ENCODE results near the gene TFR2.

DNA sequence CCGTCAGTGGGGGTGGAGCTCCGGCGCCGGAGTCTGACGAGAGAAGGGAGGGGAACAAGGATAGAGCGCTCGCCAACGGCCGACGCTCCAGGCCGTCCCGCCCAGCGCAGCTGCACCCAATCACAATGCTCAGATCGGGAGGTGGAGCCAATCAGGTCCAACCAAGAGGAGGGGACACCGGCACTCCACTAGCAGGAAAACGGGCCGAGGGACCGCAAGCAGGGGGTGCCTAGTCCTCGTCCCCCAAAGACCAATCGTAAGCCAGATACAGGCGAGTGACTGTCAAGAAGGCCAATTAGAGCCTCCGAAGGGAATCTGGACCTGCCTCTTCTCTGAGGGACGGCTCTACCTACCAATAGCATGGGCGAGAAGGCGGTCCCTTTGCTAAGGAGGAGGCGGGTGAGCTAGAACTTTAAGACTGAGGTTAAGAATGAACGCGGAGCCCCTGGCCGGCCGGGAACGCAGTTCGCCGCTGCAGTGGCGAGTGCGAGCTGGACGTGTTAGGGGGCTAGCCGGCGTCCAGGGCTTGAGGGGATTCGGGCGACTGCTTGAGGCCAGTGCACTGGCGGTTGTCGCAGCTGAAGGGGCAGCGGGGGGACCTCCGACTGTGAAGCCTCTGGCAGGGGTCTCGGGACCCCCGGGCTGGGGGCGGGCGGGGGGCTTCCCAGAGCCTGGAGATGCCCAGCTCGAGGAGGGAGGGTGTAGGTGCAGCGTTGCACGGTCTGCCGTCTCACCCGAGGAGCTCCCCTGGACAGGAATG, 54.9 kb downstream of the TFR2 start, which contains the start of gene FBXO24:
- TF ChIP-seq, protein P1, sequence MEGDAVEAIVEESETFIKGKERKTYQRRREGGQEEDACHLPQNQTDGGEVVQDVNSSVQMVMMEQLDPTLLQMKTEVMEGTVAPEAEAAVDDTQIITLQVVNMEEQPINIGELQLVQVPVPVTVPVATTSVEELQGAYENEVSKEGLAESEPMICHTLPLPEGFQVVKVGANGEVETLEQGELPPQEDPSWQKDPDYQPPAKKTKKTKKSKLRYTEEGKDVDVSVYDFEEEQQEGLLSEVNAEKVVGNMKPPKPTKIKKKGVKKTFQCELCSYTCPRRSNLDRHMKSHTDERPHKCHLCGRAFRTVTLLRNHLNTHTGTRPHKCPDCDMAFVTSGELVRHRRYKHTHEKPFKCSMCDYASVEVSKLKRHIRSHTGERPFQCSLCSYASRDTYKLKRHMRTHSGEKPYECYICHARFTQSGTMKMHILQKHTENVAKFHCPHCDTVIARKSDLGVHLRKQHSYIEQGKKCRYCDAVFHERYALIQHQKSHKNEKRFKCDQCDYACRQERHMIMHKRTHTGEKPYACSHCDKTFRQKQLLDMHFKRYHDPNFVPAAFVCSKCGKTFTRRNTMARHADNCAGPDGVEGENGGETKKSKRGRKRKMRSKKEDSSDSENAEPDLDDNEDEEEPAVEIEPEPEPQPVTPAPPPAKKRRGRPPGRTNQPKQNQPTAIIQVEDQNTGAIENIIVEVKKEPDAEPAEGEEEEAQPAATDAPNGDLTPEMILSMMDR (IDR thresholded peaks at IDR 0.05), result no peak
- TF ChIP-seq EP300 (IDR thresholded peaks at IDR 0.05), result no peak
- TF ChIP-seq POLR2A (IDR thresholded peaks at IDR 0.05; ENCODE audit: low read depth), result no peak
- no peak for TF ChIP-seq POLR2AphosphoS5 (IDR thresholded peaks at IDR 0.05)
